Fibroblast of skin of scalp (primary cell): Measurements from ENCODE around the gene MLXIP.

Source experiments
- DNase-seq: peaks from one replicate; pipeline ENCODE4 v3.0.0-alpha.2; 2013

The MLXIP gene

GRCh38 chr12:122079532-122080081, 1.1 kb downstream of the MLXIP start:
- no peak for DNase-seq

DNA sequence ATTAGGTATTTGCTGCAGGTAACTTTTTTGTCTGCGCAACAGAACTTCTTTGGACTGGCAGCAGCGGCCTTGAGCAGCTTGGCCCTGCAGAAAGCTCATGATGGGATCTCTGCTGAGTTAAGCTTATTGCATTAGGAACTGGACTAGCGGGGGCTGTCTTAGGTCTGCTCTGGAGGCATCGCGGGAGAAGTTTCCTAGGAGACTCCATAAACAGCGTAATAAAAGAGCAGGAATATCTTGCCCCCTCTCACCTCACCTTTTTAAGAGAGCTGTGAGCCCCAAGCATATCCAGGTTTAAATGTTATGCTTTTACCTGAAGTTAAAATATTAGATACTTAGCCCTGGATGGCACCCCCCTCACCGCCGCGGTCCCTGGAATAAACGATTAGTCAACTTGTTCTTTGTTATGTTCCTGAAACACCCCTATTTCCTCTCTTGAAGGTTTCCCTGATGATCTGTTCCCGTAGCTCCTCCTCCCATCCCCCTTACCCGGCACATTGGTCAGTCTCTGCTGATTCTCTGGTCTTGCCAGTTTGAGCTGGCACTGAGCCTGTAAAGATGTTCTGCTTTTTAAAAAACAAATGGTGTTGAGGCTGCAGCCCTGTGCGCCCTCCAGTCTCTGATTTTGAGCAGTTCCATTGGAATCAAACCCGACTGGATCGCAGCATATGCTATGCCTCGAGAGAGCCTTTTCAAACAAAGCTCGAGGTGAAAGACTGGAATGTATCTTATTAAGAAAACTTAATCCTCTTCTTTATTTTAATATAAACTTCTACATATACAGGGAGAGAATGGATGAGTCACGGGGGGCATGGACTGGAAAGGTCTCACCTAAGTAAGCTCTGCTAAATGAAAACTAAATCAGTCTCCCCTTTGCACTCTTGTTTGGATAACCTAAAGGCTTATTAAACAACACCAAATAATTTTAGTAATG, 1.9 kb downstream of the MLXIP start:
- peak; percentile 56 for DNase-seq

- DNase-seq = no peak
These were observed 2.6 kb downstream of the MLXIP start for GRCh38 chr12:122081083-122081696.

- peak; percentile 54 for DNase-seq
These were observed 3.2 kb downstream of the MLXIP start for GRCh38 chr12:122081697-122082221.

- no peak for DNase-seq
These were observed 4.2 kb downstream of the MLXIP start for GRCh38 chr12:122082621-122083356.

DNA sequence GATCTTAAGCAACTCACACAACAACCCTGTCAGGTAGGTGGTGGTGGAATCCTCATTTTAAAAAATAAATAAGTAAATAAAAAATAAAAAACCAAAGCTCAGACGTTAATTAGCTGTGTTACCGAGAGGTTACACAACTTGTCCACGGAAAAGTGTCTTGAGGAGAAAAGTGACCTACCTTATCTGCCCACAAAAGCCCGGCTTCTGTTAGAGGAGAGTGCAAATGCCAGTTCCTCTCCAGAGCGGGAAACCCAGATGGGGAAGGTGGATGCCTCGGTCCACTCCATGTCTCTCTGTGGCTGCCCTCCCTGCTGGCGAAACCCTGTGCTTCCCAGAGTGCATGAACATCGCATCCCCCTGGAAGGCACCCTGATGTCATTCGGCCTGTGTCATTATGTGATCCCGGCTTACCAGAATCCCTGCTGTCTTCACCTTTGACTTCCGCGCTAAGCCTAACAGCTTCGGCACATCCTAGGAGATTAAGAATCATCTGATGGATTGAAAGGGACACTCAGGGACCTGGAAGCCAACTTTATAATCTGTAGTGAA, 6.4 kb downstream of the MLXIP start:
- DNase-seq = no peak

GRCh38 chr12:122085591-122085990, 7.0 kb downstream of the MLXIP start:
- DNase-seq = no peak

DNA sequence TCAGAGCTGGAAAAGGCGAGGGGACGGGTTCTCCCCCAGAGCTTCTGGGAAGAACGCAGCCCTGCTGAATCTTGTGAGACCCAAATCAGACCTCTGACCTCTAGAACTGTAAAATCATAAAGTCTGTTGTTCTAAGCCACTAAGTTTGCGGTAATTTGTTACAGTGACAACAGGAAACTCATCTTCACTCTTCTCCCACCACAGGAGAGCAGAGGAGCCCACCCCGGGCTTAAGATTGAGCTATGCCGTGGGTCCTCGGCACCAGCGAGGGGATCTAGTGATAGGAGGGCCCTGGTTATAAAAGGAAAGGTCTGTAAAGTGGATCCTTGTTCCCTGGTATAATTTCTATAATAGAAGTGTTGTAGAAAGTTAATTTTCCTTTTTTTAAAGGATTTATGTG, 7.6 kb downstream of the MLXIP start:
- DNase-seq = no peak

DNA sequence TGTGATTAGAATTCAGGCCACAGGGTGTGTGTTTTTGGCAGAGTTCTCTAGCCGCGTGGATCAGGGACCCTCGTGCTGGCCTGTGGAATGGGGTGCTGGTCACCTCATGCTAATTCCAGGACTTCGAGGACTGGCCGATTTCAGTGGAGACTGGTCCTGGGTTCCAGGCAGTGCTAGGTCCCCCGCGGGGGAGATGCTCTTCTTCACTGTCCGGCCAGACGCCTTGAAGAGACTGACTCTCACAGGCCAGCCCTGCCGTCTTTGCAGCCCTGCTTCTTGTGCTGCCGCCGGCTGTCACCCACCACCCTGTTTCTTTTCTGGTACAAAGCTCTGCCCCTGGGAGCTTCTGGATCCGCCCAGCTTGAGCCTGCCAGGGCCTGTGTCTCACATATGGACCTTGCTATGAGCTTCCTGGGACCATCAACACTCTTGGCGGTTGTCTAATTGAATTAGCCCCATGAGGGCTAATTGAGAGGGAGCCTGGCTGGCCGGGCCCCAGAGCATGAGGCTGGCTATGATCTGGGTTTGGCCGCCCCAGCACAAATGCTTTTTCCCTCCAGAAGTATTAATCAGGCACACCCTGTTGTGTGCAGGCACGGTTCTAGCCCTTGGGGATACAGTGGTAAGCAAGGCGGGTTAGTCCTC, 8.2 kb downstream of the MLXIP start:
- DNase-seq = no peak

DNA sequence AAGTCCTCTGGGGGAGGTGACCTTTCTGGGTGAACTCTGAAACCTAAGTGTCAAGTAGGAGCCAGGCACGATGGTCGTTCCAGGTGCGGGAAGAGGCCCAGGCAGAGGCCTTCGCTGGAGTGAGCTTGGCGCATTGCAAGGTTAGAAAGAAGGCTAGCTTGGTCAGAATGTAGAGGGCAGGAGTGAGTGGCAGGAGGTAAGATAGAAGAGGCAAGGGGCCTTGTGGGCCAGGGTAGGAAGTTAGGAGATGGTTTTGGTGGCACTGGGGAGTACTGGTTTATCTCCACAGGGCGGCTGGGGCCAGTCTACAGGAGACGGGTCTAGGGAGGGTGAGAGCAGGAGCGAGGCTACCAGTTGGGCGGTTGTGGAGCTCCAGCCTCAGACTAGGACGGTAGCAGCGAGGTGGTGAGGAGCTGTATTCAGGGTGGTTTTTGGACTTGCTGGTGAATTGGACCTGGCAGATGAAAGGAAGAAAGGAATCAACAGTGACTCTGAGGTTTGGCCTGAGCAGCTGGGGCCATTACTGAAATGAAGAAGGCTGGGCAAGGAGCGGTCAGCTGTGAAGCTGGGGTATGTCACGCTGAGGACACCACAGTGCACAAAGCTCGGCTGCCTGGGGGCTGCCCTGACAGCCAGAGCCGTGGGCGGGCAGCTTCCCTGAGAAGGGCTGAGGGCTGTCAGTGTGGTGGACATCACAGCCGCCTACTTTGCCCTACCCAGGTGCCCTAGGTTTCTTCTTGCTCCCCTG, 9.0 kb downstream of the MLXIP start:
- DNase-seq = no peak

DNA sequence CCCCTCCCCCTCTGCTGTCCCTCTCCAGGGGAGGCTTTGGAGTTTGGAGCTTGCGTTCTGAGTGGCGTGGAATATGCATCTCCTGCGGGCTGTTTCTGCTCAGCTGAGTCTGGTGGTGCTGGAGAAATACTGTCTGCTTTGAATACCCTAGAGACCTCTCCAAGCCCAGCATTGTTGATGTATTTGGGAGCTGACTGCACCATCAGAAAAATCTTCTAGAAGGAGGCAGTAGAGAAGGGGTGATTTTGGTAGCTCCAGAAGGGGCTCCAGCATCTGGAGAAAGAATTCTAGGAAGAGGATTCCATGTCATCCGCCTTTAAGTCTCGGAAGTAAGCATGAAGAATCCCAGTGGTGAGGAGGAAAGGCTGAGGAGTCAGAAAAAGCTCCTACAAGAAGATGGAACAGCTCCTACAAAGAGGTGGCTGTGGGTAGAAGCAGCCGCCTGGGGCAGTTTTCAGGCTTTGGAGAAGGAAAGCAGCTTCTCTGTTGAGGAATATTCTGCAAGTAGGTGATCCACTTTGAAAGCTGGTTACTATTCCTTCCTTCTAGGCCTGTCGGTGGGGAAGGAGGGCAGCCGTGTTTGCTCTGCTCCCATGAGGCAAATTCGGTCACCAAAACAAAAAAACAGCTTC, 9.7 kb downstream of the MLXIP start:
- DNase-seq = no peak

- DNase-seq = no peak
These were observed 10.5 kb downstream of the MLXIP start for GRCh38 chr12:122089077-122089476.

DNA sequence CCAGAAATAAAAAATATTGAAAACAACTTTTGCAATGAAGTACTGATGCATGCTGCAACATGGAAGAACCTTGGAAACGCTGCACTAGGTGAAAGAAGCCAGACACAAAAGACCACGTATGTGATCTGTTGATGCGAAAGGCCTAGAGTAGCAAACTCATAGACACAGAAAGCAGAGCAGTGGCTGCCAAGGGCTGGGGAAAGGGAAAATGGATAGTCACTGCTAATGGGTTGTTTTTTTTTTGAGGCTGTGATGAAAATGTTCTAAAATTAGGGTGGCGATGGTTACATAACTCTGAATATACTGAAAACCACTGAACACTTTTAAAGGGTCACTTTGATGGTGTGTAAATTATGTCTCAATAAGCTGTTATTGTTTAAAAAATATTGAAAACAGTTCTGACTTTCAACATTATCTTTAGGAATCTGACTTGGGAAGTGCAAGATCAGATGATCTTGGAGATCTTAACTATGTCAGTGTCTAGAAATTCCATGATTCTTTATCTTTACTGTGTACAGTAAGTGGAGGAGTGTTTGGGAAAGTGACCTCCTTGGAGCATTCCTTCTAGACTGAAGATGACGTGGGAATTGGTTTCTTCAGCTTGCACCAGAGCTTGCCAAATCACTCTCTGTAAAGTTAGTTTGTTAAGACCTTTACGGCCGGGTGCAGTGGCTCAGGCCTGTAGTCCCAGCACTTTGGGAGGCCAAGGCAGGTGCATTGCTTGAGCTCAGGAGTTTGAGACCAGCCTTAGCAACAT, 12.4 kb downstream of the MLXIP start:
- DNase-seq = peak; percentile 86

GRCh38 chr12:122093098-122093883, 14.7 kb downstream of the MLXIP start:
- no peak for DNase-seq

DNA sequence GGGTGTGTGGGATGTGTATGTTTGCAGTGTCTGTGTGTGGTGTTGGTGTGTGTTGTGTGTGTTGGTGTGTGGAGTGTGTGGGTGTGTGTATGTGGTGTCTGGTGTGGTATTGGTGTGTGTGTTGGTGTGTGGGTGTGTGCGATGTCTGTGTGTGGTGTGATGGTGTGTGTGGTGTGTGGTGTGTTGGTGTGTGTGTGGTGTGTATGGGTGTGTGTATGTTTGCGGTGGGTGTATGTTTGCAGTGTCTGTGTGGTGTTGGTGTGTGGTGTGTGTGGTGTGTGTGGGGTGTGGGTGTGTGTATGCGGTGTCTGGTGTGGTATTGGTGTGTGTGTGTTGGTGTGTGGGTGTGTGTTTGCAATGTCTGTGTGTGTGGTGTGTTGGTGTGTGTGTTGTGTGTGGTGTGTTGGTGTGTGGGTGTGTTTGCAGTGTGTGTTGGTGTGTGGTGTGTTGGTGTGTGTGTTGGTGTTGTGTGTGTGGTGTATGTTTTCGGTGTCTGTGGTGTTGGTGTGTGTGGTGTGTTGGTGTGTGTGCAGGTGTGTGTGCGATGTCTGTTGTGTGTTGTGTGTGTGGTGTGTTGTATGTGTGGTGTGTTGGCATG, 15.7 kb downstream of the MLXIP start:
- DNase-seq = no peak

DNA sequence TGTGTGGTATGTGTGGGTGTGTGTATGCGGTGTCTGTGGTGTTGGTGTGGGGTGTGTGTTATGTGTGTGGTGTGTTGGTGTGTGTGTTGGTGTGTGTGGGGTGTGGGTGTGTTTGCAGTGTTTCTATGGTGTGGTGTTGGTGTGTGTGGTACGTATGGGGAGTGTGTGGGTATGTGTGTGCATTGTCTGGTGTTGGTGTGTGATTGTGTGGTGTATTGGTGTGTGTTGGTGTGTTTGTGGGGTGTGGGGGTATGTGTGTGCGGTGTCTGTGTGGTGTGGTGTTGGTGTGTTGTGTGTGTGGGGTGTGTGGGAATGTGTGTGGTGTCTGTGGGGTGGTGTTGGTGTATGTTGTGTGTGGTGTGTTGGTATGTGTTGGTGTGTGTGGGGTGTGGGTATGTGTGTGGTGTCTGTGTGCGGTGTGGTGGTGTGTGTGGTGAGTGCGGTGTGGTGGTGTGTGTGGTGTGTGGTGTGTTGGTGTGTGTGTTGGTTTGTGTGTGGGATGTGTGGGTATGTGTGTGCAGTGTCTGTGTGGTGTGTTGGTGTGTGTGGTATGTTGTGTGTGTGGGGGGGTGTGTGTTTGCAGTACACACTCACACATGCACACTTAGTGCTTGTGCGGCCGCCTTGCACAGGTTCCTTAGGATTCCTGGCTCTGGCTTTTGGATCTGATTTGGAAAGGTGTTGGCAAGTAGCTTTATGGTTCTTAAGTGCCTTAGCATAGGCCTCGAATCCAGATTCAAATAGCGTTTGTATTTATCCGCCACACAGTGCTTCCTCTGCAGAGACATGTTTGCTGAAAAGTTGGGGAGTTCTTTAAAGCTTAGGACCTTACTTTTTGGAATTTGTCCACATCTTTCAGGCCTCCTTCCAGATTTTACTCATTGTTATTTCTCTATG, 16.4 kb downstream of the MLXIP start:
- no peak for DNase-seq

- DNase-seq = no peak
These were observed 17.5 kb downstream of the MLXIP start for GRCh38 chr12:122096014-122096413.
